NCI-H774 (cell line): Measurements from ENCODE around the gene SLC35A1.
"Not testable (repeated sequence)": the region's sequence is repeated elsewhere in the genome, so short reads cannot be mapped to it uniquely, and the experiment has no call there.

Experiments used
- DNase-seq: peaks from one replicate; lab custom pipeline; 2025; lab: John Stamatoyannopoulos, UW

The SLC35A1 gene

GRCh38 chr6:87472525-87473418, at the start of gene SLC35A1:
Gene SLC35A1, plus strand, starts transcription at chr6:87472974. Its CDS starts 30 bp downstream, at chr6:87473004.
- peak; percentile 94 for DNase-seq

GRCh38 chr6:87426789-87427188, 46.0 kb upstream of the SLC35A1 start:
- DNase-seq = no peak

- DNase-seq = peak; percentile 33
These were observed 42.3 kb upstream of the SLC35A1 start for GRCh38 chr6:87430499-87430898.

- DNase-seq = no peak
These were observed 41.5 kb upstream of the SLC35A1 start for GRCh38 chr6:87431263-87431662.

GRCh38 chr6:87436435-87436834, 36.3 kb upstream of the SLC35A1 start:
- DNase-seq = no peak

- DNase-seq = no peak
These were observed 31.1 kb upstream of the SLC35A1 start for GRCh38 chr6:87441711-87442110.

- no peak for DNase-seq
These were observed 28.4 kb upstream of the SLC35A1 start for GRCh38 chr6:87444362-87444761.

GRCh38 chr6:87465051-87465450, 7.7 kb upstream of the SLC35A1 start:
- DNase-seq = no peak

GRCh38 chr6:87473419-87473903, 687 bp downstream of the SLC35A1 start:
- peak; percentile 60 for DNase-seq

GRCh38 chr6:87481931-87482330, 9.2 kb downstream of the SLC35A1 start:
- DNase-seq = no peak

- DNase-seq = no peak
These were observed 9.6 kb downstream of the SLC35A1 start for GRCh38 chr6:87482366-87482765.

GRCh38 chr6:87483929-87484328, 11.2 kb downstream of the SLC35A1 start:
- DNase-seq = no peak

- no peak for DNase-seq
These were observed 11.7 kb downstream of the SLC35A1 start for GRCh38 chr6:87484491-87484890.

GRCh38 chr6:87487555-87487954, 14.8 kb downstream of the SLC35A1 start:
- DNase-seq = no peak

GRCh38 chr6:87489326-87489725, 16.6 kb downstream of the SLC35A1 start:
- not testable (repeated sequence) for DNase-seq

- DNase-seq = no peak
These were observed 22.1 kb downstream of the SLC35A1 start for GRCh38 chr6:87494761-87495422.

- no peak for DNase-seq
These were observed 25.3 kb downstream of the SLC35A1 start for GRCh38 chr6:87498048-87498447.

- no peak for DNase-seq
These were observed 29.2 kb downstream of the SLC35A1 start for GRCh38 chr6:87501809-87502572.

GRCh38 chr6:87504441-87504840, 31.7 kb downstream of the SLC35A1 start:
- no peak for DNase-seq

GRCh38 chr6:87514831-87515230, 42.1 kb downstream of the SLC35A1 start:
- DNase-seq = no peak

GRCh38 chr6:87518453-87518852, 45.7 kb downstream of the SLC35A1 start:
- DNase-seq = no peak

- DNase-seq = no peak
These were observed 49.9 kb downstream of the SLC35A1 start for GRCh38 chr6:87522686-87523085.
